SK-N-SH (cell line): ENCODE data around the gene TMEM87A. TPM values are rescaled to one million over a fixed set of nuclear protein-coding genes. Genes with fewer than 3 reads are reported as not detected.
A peak's percentile ranks its signal among the peaks of the same experiment; 100 is the strongest.

Experiments used
- CTCF ChIA-PET: fragments of 300-600, 350-600 bp; formaldehyde crosslinking; extraction: SDS; loops from one replicate; lab custom pipeline; 2021; lab: Yijun Ruan, JAX
- POLR2A ChIA-PET: fragments of 350-600 bp; sonication (Branson Sonifier 250); formaldehyde crosslinking; extraction: SDS; loops from one replicate; lab custom pipeline; 2020; ENCODE audit warnings: antibody characterized with exemption, inconsistent platforms; lab: Yijun Ruan, JAX
- DNase-seq: peaks from one replicate; pipeline ENCODE4 v3.0.0; 2012
- H2AFZ ChIP-seq: fragments of 200-600 bp; sonication (generic); 2 replicates; pipeline ENCODE4 v1.8.1; 2016; ENCODE audit warnings: antibody characterized with exemption, mild to moderate bottlenecking, low read depth
- H3F3A ChIP-seq: fragments of 200-600 bp; sonication (generic); replicated peaks from 2 replicates; pipeline ENCODE3; 2016; ENCODE audit warnings: antibody characterized with exemption, mild to moderate bottlenecking; ENCODE audit not compliant: insufficient read depth
- H3K27ac ChIP-seq, 2 experiments: fragments of 200-500 bp in 1 of 2; fragments of 200-600 bp in 1 of 2; sonication (Bioruptor generic) in 1 of 2; sonication (generic), shearing (Covaris generic) in 1 of 2; 2 replicates each; pipeline versions ENCODE4 v1.5.1 to v1.6.1; 2014 to 2016; ENCODE audit warnings: low read depth in 2 of 2, inconsistent platforms in 1 of 2, low read length in 1 of 2, mild to moderate bottlenecking in 1 of 2, mixed read lengths in 1 of 2
- H3K27me3 ChIP-seq: fragments of 200-600 bp; sonication (generic), shearing (Covaris generic); 2 replicates; pipeline ENCODE4 v1.6.1; 2016; ENCODE audit warnings: mixed run types; ENCODE audit not compliant: insufficient read depth
- H3K36me3 ChIP-seq, 2 experiments: fragments of 200-500 bp in 1 of 2; fragments of 200-600 bp in 1 of 2; sonication (Bioruptor generic) in 1 of 2; sonication (generic) in 1 of 2; replicated peaks in 1 of 2; 2 replicates each; pipeline versions ENCODE3 to v1.5.1; 2014 to 2016; ENCODE audit warnings: low read length in 1 of 2, mild to moderate bottlenecking in 1 of 2; ENCODE audit not compliant: insufficient read depth in 2 of 2, control insufficient read depth in 1 of 2
- H3K4me1 ChIP-seq, 2 experiments: fragments of 200-500 bp in 1 of 2; fragments of 200-600 bp in 1 of 2; sonication (Bioruptor generic) in 1 of 2; sonication (generic), shearing (Covaris generic) in 1 of 2; 2 replicates each; pipeline versions ENCODE4 v1.5.1 to v1.6.1; 2014 to 2016; ENCODE audit warnings: low read depth in 1 of 2, low read length in 1 of 2, mixed run types in 1 of 2; ENCODE audit not compliant: insufficient read depth in 2 of 2, control insufficient read depth in 1 of 2
- H3K4me2 ChIP-seq: fragments of 200-600 bp; sonication (generic), shearing (Covaris generic); 2 replicates; pipeline ENCODE4 v1.6.1; 2017; ENCODE audit warnings: mixed run types
- H3K4me3 ChIP-seq, 2 experiments: fragments of 200-500 bp in 1 of 2; fragments of 200-600 bp in 1 of 2; sonication (Bioruptor generic) in 1 of 2; sonication (generic), shearing (Covaris generic) in 1 of 2; 2 replicates each; pipeline versions ENCODE4 v1.5.1 to v1.8.1; 2014 to 2016; ENCODE audit warnings: low read depth in 2 of 2, inconsistent platforms in 1 of 2, low read length in 1 of 2, mild to moderate bottlenecking in 1 of 2, mixed read lengths in 1 of 2, moderate library complexity in 1 of 2
- H3K79me2 ChIP-seq: fragments of 200-600 bp; sonication (generic); 2 replicates; pipeline ENCODE4 v1.8.1; 2017; ENCODE audit warnings: mild to moderate bottlenecking; ENCODE audit not compliant: insufficient read depth
- H3K9ac ChIP-seq: fragments of 200-600 bp; sonication (generic); 2 replicates; pipeline ENCODE4 v1.6.1; 2017; ENCODE audit warnings: mixed run types
- H3K9me2 ChIP-seq: fragments of 200-600 bp; sonication (generic); 2 replicates; pipeline ENCODE4 v1.6.1; 2017; ENCODE audit warnings: mixed run types
- H3K9me3 ChIP-seq: fragments of 200-600 bp; sonication (generic); 2 replicates; pipeline ENCODE4 v1.6.1; 2017; ENCODE audit warnings: mixed run types, mild to moderate bottlenecking, moderate library complexity
- H4K20me1 ChIP-seq: fragments of 200-600 bp; sonication (generic); 2 replicates; pipeline ENCODE4 v1.6.1; 2017; ENCODE audit warnings: mild to moderate bottlenecking, mixed run types; ENCODE audit not compliant: insufficient read depth
- EZH2phosphoT487 ChIP-seq: fragments of 200-600 bp; sonication (generic); IDR thresholded peaks from 2 replicates; pipeline ENCODE4 v1.6.1; 2017; ENCODE audit warnings: low read depth, mixed run types, mild to moderate bottlenecking, antibody characterized with exemption, moderate library complexity, borderline replicate concordance
- FOSL2 ChIP-seq: IDR thresholded peaks from 2 replicates; pipeline ENCODE4 v1.4.0; 2012; ENCODE audit warnings: low read depth, mild to moderate bottlenecking, moderate library complexity, borderline replicate concordance
- FOXJ3 ChIP-seq: sonication (generic); formaldehyde crosslinking; IDR thresholded peaks from 2 replicates; pipeline ENCODE4 v1.5.1; 2020; ENCODE audit warnings: mild to moderate bottlenecking, missing genetic modification reagents
- FOXM1 ChIP-seq: IDR thresholded peaks from 2 replicates; pipeline ENCODE4 v1.4.0; 2012; ENCODE audit warnings: low read depth, mild to moderate bottlenecking
- GATA2 ChIP-seq: sonication (generic); formaldehyde crosslinking; IDR thresholded peaks from 2 replicates; pipeline ENCODE4 v1.5.0; 2020; ENCODE audit warnings: mild to moderate bottlenecking, missing genetic modification reagents
- POLR2AphosphoS5 ChIP-seq: IDR thresholded peaks from 2 replicates; pipeline ENCODE4 v1.6.1; 2012; ENCODE audit warnings: low read depth, low read length
- RAD21 ChIP-seq: IDR thresholded peaks from 2 replicates; pipeline ENCODE4 v1.6.1; 2012; ENCODE audit warnings: mild to moderate bottlenecking, low read length
- RFX5 ChIP-seq: IDR thresholded peaks from 2 replicates; pipeline ENCODE4 v1.6.1; 2012; ENCODE audit warnings: mild to moderate bottlenecking, improper control_type of control experiment, low read length
- RXRA ChIP-seq: IDR thresholded peaks from 2 replicates; pipeline ENCODE4 v1.4.0; 2012; ENCODE audit warnings: low read depth, mild to moderate bottlenecking, borderline replicate concordance
- SIN3A ChIP-seq: IDR thresholded peaks from 2 replicates; pipeline ENCODE4 v1.6.1; 2012; ENCODE audit warnings: low read depth, mild to moderate bottlenecking, low read length, moderate library complexity, borderline replicate concordance
- SMC3 ChIP-seq: IDR thresholded peaks from 2 replicates; pipeline ENCODE4 v1.6.1; 2012; ENCODE audit warnings: low read depth, low read length, improper control_type of control experiment
- TAF1 ChIP-seq: IDR thresholded peaks from 2 replicates; pipeline ENCODE4 v1.6.1; 2012; ENCODE audit warnings: low read depth, mild to moderate bottlenecking, low read length, moderate library complexity, borderline replicate concordance
- YY1 ChIP-seq: IDR thresholded peaks from 2 replicates; pipeline ENCODE4 v1.4.0; 2012; ENCODE audit warnings: low read depth, mild to moderate bottlenecking
- WGBS: methylation state at CpG from one replicate; pipeline ENCODE4 v1.1.6; 2017; ENCODE audit warnings: low lambda C conversion rate; 5-methylcytosine and 5-hydroxymethylcytosine counted together
- polyA plus RNA-seq, 3 experiments: library from polyadenylated mRNA; depleted of rRNA; stranded (reverse); fragments of >200 nt; gene quantifications; 2 replicates each; pipeline ENCODE4 v1.2.3, GENCODE V29; 2012
- TF ChIP-seq, protein P1 (sequence below): IDR thresholded peaks from 2 replicates; pipeline ENCODE4 v1.6.1; 2012; ENCODE audit warnings: mild to moderate bottlenecking, low read depth, low read length, moderate library complexity
- TF ChIP-seq, protein P2 (sequence below): IDR thresholded peaks from 2 replicates; pipeline ENCODE4 v1.4.0; 2012; ENCODE audit warnings: low read depth
- TF ChIP-seq, protein P3 (sequence below): fragments of 200-600 bp; sonication (generic); IDR thresholded peaks from 2 replicates; pipeline ENCODE4 v1.6.1; 2017; ENCODE audit warnings: antibody characterized with exemption, mild to moderate bottlenecking, moderate library complexity
- TF ChIP-seq, protein P4 (sequence below): IDR thresholded peaks from 2 replicates; pipeline ENCODE4; 2012

Gene TMEM87A
- polyA plus RNA-seq, 1 of the 3 experiments (the other 2 are of a cell fraction), result 20.8 TPM

DNA sequence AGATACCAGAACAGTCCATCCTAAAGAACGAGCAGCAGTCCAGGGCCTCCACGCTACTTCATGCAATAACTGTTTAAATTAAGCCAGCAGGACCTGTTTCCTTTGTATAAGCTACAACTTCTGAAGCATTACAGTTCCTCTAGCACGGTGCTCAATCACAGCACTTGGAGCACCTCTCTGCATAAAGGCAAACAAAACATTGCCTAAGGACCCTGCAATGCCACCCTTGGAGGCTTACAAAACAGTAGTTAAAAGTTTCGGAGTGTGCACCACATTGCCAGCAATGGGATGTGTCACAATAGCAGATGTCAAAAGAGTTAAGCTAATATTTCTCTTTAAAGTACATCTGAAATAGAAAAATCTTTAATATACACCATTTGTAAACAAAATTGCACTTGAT, 62.5 kb downstream of the TMEM87A start:
- Histone ChIP-seq H3K9me3 (no peaks in the 10 kb centered on the region), H3K9me2 (no peaks in the 10 kb centered on the region), H3K27ac (no peak overlapping the region), H4K20me1 (no peaks in the 10 kb centered on the region), H3K27me3 (no peaks in the 10 kb centered on the region), H3K4me2 (no peak overlapping the region), H3K4me1 (peaks cover 0 to 13% of the 10 kb centered on the region in 2 experiments; a peak in 2 of 4 replicates), H3K36me3 (peaks cover 54 to 57% of the 10 kb centered on the region in 2 experiments), H3K9ac (no peak overlapping the region), H2AFZ (no peak overlapping the region), H3F3A (peaks cover 26% of the 10 kb centered on the region), H3K79me2 (peaks cover 34% of the 10 kb centered on the region), H3K4me3 (no peak overlapping the region)
- TF ChIP-seq TAF1, result no peak
- TF ChIP-seq YY1, result no peak
- ChIA-PET POLR2A (no interaction called here), CTCF (no interaction called here)
- 92% methylated on average over 4 of the region's 4 CpGs for WGBS
- DNase-seq, result no peak

DNA sequence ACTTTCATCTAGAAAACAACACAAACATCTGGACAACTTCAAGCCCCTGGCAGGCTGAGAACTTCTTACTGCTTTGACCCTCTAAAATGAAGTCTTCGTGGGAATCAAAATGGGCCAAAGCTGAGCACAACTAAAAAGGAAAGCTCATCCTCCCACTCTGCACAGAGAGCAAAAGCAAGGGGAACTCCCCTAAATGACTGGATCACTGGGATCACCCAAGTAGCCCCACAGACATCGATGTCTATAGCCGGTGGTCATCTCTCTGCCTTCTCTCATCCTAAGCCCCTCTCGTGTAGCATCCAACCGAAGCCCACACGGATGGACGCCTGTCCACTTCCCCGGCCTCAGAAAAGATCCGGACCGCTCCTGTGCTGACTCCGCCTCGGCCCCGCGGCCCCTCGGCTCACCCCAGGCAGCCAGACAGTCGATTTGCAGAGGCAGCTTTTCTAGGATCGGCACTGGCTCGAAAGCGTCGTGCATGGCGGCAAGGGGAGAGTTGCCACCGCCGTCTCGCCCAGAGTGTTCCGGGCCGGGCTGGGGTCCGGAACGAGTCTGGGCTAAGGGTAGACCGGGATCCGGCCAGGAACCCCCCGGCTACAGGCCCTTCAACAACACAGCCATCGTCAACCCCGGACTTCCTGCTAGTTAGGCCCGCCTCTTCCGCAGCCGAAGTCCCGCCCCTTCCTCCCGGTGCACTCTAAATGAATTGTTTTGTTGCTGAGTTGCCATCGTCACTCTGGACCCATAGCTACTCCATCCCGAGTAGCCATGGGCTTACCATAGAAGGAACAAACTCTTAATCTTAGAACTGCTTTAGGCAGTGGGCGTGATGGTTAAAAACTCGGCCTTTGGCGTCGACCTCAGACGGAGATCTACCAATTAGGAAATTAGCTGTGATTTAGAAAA, 65.3 kb downstream of the TMEM87A start, which contains the start of gene VPS39:
Gene VPS39 (minus strand): TSS at position 631 of the 906 bp plus-strand sequence. CDS start 151 bp downstream, at position 480.
- peaks cover 51% of the 10 kb centered on the region for H3K79me2 ChIP-seq
- TF ChIP-seq SMC3, result no peak
- peak; percentile 98 for TF ChIP-seq POLR2AphosphoS5
- peak; percentile 51 for TF ChIP-seq TAF1
- no peak for TF ChIP-seq RXRA
- TF ChIP-seq GATA2 (CRISPR knock-in tag), result no peak
- TF ChIP-seq, protein P1, sequence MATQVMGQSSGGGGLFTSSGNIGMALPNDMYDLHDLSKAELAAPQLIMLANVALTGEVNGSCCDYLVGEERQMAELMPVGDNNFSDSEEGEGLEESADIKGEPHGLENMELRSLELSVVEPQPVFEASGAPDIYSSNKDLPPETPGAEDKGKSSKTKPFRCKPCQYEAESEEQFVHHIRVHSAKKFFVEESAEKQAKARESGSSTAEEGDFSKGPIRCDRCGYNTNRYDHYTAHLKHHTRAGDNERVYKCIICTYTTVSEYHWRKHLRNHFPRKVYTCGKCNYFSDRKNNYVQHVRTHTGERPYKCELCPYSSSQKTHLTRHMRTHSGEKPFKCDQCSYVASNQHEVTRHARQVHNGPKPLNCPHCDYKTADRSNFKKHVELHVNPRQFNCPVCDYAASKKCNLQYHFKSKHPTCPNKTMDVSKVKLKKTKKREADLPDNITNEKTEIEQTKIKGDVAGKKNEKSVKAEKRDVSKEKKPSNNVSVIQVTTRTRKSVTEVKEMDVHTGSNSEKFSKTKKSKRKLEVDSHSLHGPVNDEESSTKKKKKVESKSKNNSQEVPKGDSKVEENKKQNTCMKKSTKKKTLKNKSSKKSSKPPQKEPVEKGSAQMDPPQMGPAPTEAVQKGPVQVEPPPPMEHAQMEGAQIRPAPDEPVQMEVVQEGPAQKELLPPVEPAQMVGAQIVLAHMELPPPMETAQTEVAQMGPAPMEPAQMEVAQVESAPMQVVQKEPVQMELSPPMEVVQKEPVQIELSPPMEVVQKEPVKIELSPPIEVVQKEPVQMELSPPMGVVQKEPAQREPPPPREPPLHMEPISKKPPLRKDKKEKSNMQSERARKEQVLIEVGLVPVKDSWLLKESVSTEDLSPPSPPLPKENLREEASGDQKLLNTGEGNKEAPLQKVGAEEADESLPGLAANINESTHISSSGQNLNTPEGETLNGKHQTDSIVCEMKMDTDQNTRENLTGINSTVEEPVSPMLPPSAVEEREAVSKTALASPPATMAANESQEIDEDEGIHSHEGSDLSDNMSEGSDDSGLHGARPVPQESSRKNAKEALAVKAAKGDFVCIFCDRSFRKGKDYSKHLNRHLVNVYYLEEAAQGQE, result no peak
- TF ChIP-seq EZH2phosphoT487, result no peak
- TF ChIP-seq, protein P2, sequence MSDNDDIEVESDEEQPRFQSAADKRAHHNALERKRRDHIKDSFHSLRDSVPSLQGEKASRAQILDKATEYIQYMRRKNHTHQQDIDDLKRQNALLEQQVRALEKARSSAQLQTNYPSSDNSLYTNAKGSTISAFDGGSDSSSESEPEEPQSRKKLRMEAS, result peak; percentile 60; the same call in 1 of the 2 replicates
- TF ChIP-seq FOXM1, result no peak
- TF ChIP-seq RFX5, result no peak; the same call in 1 of the 2 replicates
- TF ChIP-seq FOXJ3 (CRISPR knock-in tag), result no peak
- TF ChIP-seq RAD21, result no peak
- TF ChIP-seq, protein P3, sequence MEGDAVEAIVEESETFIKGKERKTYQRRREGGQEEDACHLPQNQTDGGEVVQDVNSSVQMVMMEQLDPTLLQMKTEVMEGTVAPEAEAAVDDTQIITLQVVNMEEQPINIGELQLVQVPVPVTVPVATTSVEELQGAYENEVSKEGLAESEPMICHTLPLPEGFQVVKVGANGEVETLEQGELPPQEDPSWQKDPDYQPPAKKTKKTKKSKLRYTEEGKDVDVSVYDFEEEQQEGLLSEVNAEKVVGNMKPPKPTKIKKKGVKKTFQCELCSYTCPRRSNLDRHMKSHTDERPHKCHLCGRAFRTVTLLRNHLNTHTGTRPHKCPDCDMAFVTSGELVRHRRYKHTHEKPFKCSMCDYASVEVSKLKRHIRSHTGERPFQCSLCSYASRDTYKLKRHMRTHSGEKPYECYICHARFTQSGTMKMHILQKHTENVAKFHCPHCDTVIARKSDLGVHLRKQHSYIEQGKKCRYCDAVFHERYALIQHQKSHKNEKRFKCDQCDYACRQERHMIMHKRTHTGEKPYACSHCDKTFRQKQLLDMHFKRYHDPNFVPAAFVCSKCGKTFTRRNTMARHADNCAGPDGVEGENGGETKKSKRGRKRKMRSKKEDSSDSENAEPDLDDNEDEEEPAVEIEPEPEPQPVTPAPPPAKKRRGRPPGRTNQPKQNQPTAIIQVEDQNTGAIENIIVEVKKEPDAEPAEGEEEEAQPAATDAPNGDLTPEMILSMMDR, result no peak
- TF ChIP-seq SIN3A, result no peak
- no peak for TF ChIP-seq FOSL2
- TF ChIP-seq, protein P4, sequence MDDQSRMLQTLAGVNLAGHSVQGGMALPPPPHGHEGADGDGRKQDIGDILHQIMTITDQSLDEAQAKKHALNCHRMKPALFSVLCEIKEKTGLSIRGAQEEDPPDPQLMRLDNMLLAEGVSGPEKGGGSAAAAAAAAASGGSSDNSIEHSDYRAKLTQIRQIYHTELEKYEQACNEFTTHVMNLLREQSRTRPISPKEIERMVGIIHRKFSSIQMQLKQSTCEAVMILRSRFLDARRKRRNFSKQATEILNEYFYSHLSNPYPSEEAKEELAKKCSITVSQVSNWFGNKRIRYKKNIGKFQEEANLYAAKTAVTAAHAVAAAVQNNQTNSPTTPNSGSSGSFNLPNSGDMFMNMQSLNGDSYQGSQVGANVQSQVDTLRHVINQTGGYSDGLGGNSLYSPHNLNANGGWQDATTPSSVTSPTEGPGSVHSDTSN, result peak; percentile 36; the same call in 1 of the 2 replicates

More for the DNA sequence above, 65.3 kb downstream of the TMEM87A start, which contains the start of gene VPS39:
- Histone ChIP-seq H3K36me3 (peaks cover 37 to 48% of the 10 kb centered on the region in 2 experiments), H4K20me1 (peaks cover 2% of the 10 kb centered on the region; the same call in 1 of the 2 replicates), H3K4me3 (peak within 1 kb of the TSS; percentile 81 to 100), H3K4me2 (peak within 1 kb of the TSS; percentile 84), H2AFZ (peak within 1 kb of the TSS; percentile 73), H3K27me3 (no peaks in the 10 kb centered on the region), H3K27ac (peak within 1 kb of the TSS; percentile 73 to 80), H3K9ac (peak within 1 kb of the TSS; percentile 89), H3K9me2 (no peaks in the 10 kb centered on the region), H3F3A (peaks cover 26% of the 10 kb centered on the region), H3K4me1 (peaks cover 0 to 13% of the 10 kb centered on the region in 2 experiments; a peak in 2 of 4 replicates), H3K9me3 (no peaks in the 10 kb centered on the region)
- under 1% methylated on average over 25 of the region's 45 CpGs for WGBS
- DNase-seq, result peak; percentile 90
- ChIA-PET CTCF (interaction anchor here (1.2 to 1.5 kb wide), 2 partner anchors 10 to 14 kb away, joined by 3 to 4 read pairs; no protein-coding TSS in a partner anchor), POLR2A (interaction anchor here (0.7 to 1.3 kb wide), 4 partner anchors 13 to 267 kb away, joined by 3 to 4 read pairs (median 3); partner anchors contain the start of gene TMEM87A)
